Endothelial cell of umbilical vein (primary cell): ENCODE measurements around the gene IRF6.

ENCODE experiments used
- POLR2A ChIP-seq: IDR thresholded peaks from 2 replicates; pipeline ENCODE4 v1.6.1; 2012; ENCODE audit warnings: low read depth, mild to moderate bottlenecking, control low read depth, low read length
- TF ChIP-seq, protein P1 (sequence below), 2 donors: IDR thresholded peaks; 1 replicate in 1 of 2; 2 replicates in 1 of 2; pipeline ENCODE4 v1.5.1; 2011; ENCODE audit warnings: low read length in 2 of 2, mild to moderate bottlenecking in 2 of 2, moderate library complexity in 2 of 2, control low read depth in 1 of 2, inconsistent platforms in 1 of 2, low read depth in 1 of 2; ENCODE audit not compliant: insufficient read depth in 1 of 2; ENCODE audit errors: extremely low read depth in 1 of 2

DNA sequence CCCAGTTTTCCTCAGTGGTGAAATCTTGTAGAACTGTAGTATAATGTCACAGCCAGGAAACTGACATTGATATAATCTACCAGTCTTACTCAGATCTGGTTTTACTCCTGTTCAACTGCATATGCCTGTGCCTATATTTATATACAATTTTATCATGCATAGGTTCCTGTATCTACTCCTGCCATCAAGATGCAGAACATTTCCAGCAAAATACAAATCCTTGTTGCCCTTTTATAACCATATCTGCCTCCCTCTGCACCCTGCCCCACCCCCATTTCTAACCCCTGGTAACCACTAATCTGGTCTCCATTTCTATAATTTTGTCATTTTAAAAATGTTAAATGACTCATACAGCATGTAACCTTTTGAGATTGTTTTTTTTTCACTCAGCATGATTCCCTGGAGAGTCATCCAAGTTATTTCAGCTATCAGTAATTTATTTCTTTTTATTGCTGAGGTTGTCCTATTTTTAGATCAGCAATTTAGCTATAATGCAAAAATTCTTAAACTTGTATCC, 29.9 kb upstream of the IRF6 start:
- TF ChIP-seq, protein P1, sequence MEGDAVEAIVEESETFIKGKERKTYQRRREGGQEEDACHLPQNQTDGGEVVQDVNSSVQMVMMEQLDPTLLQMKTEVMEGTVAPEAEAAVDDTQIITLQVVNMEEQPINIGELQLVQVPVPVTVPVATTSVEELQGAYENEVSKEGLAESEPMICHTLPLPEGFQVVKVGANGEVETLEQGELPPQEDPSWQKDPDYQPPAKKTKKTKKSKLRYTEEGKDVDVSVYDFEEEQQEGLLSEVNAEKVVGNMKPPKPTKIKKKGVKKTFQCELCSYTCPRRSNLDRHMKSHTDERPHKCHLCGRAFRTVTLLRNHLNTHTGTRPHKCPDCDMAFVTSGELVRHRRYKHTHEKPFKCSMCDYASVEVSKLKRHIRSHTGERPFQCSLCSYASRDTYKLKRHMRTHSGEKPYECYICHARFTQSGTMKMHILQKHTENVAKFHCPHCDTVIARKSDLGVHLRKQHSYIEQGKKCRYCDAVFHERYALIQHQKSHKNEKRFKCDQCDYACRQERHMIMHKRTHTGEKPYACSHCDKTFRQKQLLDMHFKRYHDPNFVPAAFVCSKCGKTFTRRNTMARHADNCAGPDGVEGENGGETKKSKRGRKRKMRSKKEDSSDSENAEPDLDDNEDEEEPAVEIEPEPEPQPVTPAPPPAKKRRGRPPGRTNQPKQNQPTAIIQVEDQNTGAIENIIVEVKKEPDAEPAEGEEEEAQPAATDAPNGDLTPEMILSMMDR (IDR thresholded peaks at IDR 0.05; ENCODE audit: extremely low read depth in 1 of 2, insufficient read depth in 1 of 2, low read depth in 1 of 2, low read length in 2 of 2), result no peak
- TF ChIP-seq POLR2A, result no peak
